GM12873 (cell line): ENCODE measurements around the gene CGGBP1.

Experiments
- CTCF ChIP-seq: IDR thresholded peaks from 2 replicates; pipeline ENCODE4 v1.5.1; 2012; ENCODE audit warnings: low read depth, mild to moderate bottlenecking, moderate library complexity, low read length, control low read depth; ENCODE audit not compliant: insufficient read depth; ENCODE audit errors: missing control alignments

Gene CGGBP1

GRCh38 chr3:88058581-88059379 is at the start of gene CGGBP1, which contains the start of gene ZNF654:
Gene CGGBP1 (minus strand): TSS chr3:88059005. CDS start chr3:88055976, 3,029 bp downstream.
Gene ZNF654 (plus strand): TSS chr3:88059255. CDS start chr3:88059320, 65 bp downstream.
- TF ChIP-seq CTCF: no peak

- no peak for TF ChIP-seq CTCF
These were observed 46.5 kb upstream of the CGGBP1 start for GRCh38 chr3:88105325-88105724.

- TF ChIP-seq CTCF: no peak
These were observed 42.3 kb upstream of the CGGBP1 start for GRCh38 chr3:88101142-88101541.

GRCh38 chr3:88093266-88093665 is 34.5 kb upstream of the CGGBP1 start:
- no peak for TF ChIP-seq CTCF

GRCh38 chr3:88092270-88092669 is 33.5 kb upstream of the CGGBP1 start:
- TF ChIP-seq CTCF: no peak

- no peak for TF ChIP-seq CTCF
These were observed 31.9 kb upstream of the CGGBP1 start for GRCh38 chr3:88090681-88091080.

GRCh38 chr3:88084097-88084501 is 25.3 kb upstream of the CGGBP1 start:
- no peak for TF ChIP-seq CTCF
